ENCODE measurements around the gene COPS3.

The COPS3 gene

DNA sequence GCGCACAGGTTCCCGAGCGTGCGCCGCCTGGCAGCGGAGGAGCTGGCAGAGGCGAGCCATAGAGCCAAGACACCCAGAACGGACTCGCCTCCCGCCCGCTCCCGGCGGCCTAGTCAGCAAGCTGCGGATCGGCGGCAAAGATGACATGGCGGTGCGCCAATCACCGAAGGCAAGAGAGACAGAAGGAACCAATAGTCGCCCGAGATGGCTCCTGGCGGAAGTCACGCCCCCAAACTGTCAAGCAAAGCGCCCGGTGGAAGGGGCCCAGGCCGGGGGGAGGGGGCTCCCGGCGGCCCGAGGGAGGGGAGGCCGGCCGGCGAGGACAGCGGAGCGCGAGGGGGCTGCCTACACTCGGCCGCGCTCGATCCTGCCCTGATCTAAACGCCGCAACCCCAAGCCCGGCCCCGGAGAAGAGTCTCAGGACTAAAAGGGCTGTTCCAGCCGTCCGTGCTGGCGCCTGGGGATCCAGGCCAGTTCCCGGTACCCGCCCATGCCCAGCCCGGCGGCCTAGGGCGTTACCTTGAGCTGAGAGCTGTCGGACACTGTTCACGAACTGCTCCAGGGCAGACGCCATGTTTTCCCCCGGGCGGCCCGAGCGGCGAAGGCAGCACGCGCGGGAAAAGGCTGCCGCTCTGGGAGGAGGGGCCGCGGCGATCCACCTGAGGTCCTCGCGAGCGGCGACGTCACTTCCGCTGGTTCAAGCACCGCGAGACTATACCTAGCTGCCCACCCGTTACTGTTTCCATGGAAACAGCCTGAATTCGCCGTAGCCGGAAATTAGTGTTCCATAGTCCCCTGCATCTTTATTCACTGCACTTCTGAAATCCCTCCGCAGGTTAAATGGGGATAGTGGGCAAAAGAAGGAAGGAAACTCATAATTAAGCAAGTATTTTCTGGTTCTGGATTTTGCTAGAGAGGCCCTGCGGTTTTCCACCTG, at the start of gene COPS3:
TSS of gene COPS3 (minus strand) at position 634 of the 937 bp plus-strand sequence. CDS start at position 574, 60 bp downstream.
- peak; percentile 99 for DNase-seq

DNA sequence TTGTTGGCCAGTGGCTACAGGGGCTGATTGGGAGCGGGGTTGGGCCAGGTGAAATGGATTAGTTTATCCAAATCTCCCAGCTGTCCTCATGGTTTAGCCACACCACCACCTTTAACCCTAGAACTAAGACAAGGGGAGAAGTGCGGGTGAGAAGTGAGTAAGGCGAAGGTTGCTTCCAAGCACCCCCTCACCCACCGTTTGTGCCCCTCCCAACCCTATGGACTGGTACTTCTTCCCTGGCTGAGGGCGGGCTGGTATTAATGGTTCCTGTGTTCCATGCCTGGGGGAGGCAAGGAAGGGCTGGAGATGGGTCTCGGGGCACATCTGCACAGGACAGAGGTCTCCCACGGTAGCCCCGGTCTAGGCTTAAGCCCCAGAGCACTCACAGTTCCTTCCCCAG, 47.2 kb upstream of the COPS3 start:
- DNase-seq = no peak

- DNase-seq = no peak
Measured at GRCh38 chr17:17326275-17326875, 45.3 kb upstream of the COPS3 start.

DNA sequence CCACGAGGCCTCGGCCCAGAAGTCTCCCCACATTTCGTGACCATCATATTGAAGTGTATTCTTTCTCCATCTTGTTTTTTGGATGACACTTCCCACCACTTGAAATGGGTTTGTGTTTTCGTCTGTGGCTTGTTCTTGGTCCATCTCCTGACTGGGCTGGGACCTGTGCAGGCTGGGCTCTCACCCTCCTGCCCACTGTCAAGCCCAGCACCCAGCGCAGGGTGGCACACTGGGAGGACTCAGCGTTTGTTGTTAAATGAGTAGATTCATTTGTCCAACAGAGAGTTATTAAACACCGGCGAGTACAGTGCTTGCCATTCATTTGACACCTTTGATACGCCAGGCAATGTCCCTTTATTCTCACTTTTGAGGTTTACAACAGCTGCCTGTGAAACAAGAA, 44.8 kb upstream of the COPS3 start:
- no peak for DNase-seq

- no peak for DNase-seq
Measured at GRCh38 chr17:17325228-17325627, 44.2 kb upstream of the COPS3 start.

DNA sequence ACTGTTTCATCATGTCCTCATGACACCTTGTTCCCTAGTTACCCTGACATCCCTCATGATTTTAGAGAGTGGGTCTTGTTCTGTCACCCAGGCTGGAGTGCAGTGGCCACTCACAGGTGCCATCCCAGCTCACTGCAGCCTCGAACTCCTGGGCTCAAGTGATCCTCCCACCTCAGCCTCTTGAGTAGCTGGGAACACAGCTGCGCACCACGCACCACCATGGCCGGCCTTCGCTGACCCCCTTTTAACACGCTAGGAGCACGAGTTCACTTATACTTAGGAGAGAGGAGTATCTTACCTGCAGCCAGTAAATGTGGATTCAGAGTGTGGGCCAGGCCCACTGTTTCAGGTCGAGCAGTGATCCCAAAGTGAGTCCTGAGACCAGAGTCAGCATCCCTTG, 43.6 kb upstream of the COPS3 start:
- no peak for DNase-seq

DNA sequence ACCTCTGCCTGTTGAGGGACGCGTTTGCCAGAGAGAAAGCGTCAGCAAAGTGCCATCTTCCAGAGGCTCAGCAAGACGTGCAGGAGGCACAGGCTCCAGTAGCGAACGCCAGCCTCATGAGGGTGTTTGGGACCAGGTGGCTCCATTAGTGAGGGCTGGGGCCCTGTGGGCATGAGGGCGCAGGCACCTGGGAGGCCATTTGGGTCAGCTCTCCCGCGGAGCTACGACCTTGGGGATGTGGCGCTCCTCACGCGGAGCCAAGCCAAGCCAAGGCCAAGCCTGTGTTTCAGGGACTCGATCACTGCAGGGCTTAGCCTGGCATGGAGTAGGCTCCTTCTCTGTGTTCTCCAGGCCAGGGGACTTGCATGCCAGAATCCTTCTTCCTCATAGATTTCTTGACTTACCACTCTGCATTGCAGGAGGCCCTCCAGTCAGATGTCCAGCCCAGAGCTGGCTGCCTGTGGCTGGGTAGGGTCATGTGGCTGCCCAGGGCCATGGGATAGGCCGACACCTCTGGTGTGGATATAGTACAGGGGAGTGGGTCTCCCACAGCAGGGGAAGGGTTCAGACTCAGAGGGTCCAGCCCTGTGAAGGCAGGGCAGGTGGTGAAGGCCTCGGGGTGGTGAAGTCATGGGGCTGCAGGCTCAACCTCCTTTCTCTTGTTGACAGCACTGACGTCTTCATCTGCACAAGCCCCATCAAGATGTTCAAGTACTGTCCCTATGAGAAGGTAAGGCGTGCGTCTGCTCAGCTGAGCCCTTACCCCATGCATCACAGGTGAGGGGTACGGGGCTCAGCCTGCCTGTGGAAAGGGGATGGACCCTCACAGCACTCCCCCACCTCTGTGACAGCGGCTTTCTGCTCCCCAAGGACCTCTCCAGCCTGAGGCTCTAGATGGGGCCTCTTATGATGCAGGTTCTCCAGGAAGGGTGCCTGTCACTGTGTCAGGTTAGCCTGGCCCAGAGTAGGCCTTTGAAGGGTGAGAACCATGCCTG, 41.8 kb upstream of the COPS3 start:
- DNase-seq = no peak

GRCh38 chr17:17321356-17322025, 40.4 kb upstream of the COPS3 start:
- no peak for DNase-seq

GRCh38 chr17:17320911-17321220, 39.8 kb upstream of the COPS3 start:
- DNase-seq = no peak

DNA sequence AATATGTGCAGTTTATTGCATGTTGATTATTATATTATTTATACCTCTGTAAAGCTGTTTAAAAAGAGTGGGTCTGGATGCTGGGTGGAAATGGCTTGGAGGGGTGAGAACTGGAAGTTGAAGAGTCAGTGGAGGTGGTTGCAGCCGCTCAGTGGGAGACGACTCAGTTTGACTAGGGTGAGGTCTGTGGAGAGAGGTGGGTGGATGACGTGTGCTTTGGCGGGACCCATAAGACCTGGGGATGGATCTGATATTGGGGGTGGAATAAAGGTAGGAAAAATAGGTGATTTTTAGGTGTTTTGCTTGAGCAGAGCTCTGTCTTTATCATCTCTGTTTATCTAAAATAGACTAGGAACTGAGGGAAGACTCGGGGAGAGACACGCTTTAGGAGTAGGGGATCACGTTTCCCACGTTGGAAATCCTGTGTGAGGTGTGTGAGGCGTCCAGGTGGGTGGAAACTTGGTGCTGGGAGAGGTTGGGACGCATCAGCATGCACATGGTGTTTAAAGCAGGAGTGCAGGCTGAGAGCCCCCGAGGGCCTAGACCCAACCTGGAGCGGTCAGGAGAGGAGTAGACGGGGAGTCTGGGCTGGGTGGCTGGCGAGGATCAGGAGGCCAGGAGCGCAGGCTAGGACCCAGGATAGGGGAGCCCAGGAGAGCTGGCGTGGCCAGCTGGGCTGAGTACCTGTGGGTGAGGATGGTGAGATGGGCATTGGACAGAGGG, 39.3 kb upstream of the COPS3 start:
- no peak for DNase-seq

GRCh38 chr17:17315142-17315821, 34.2 kb upstream of the COPS3 start:
- DNase-seq = no peak

DNA sequence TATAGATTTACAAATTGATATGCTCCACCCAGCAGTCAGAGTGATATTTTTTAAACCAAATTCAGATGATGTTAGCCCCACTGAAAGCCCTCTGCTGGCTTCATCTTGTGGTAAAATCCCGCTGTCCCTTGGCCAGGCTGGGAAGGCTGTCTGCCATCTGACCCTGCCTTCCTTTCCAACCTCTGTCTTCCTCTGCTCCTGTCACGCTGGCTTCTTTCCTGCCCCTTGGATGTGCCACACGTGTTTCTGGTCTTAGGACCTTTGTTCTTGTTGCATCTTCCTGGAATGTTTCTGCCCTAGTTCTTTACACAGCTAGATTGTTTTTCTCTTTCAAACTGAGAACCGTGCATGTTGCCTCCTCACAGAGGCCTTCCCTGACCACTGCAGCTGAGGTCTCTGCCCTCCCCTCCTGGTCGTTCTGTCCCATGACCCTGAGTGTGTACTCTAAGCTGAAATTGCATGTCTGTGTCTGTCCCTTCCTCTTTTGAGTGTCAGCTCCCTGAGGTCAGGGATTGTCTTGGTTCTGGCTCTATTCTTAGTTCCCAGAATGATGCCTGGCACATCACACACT, 33.5 kb upstream of the COPS3 start:
- DNase-seq = no peak

- DNase-seq = peak; percentile 24
Measured at GRCh38 chr17:17313350-17313991, 32.4 kb upstream of the COPS3 start.

DNA sequence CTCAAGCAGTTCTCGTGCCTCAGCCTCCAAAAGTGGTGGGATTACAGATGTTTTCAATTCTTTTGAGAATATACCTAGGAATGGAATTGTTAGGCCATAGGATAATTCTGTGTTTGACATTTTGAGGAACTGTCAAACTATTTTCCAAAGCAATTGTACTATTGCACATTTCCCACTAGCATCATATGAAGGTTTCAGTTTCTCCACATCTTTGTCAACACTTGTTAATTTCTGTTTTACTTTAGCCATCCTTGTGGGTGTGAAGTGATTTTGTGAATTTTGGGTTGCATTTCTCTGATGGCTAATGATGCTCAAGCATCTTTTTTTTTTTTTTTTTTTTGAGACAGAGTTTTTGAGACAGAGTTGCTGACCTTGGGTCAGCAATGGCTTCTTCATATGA, 28.3 kb upstream of the COPS3 start:
- DNase-seq = no peak

DNA sequence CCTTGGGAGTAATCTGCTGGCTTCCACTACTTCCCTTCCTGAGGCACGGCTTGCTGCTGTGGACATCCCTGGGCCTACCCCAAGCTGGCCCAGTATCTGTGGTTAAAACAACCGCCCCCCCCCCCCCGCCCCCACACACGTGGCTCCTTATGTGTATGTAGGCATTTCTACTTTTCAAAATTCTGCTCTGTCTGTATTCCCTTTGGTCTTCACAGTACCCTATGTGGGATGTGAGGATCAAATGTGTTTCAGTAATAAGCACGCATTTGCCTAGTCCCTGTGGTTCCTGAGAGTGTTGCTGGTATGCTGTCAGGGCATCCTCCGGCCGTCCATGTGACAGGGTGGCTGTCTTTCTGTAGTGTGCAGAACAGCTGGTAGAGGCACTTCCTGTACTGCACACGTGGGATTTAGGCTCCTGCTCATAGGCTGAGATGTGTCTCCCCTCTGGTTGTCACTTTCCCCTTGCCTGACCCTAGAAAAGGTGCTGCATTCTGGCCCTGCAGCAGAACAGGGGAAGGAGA, 24.3 kb upstream of the COPS3 start:
- DNase-seq = no peak

DNA sequence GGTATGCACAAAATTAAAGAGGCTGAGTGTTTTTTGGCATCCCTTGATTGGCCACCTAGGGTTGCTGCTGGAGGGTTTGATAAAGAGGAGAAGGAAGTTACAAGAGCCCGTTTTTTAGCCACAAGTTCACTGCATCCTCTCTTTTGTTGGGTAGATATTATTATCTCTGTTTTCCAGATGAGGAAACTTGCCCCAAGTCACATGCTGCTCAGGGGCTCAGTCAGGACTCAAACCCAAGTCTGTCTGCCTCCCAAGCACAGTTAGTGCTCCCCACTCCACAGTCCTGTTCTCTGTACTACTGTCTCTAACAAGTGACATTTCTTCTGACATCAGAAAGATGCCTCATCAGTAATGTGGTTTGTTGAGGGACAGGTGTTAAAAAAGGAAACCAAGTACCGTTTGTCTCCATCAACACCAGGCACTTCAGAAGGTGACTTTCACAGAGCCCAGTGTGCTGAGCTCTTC, 23.5 kb upstream of the COPS3 start:
- DNase-seq = no peak

- DNase-seq = no peak
Measured at GRCh38 chr17:17303847-17304490, 22.9 kb upstream of the COPS3 start.

DNA sequence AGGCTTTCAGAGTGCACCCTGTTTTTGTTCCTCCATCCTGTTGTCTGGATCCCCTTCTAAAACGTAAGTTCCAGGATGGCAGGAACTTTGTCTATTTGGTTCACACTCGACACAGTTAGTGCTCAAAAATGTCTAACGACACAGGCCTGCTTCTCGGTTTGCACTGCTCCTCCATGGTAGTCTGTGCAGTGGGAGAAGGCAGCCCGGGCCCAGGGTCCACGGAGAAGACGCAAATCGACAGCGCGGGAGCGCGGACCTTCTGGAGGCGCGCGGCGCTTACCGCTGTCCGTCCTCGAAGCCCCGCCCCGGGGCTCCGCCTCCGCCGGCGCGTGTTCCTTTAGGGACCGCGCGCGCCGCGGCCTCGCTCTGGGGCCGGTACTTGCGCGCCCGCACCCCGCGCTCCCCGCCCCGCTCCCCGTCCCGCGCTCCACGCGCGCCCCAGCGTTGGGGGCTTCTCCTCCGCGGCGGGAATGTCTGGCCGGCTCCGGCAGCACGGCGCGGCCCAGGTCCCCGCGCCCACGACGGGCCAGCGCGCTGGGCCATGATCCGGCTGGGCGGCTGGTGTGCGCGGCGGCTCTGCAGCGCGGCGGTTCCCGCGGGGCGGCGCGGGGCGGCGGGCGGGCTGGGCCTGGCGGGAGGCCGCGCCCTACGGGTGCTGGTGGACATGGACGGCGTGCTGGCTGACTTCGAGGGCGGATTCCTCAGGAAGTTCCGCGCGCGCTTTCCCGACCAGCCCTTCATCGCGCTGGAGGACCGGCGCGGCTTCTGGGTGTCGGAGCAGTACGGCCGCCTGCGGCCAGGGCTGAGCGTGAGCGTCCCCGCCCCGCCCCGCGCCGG, 22.2 kb upstream of the COPS3 start, which contains the start of gene NT5M:
TSS of gene NT5M (plus strand) at position 364 of the 837 bp plus-strand sequence. CDS start at position 542, 178 bp downstream.
- peak; percentile 77 for DNase-seq

Data from NCI-H748 treated with DMSO at 0.1 percent for 48 hours (cell line).